ENCODE measurements around the gene ANO6.
"Not testable (repeated sequence)": the region's sequence is repeated elsewhere in the genome, so short reads cannot be mapped to it uniquely, and the experiment has no call there.

ANO6 gene, protein sequence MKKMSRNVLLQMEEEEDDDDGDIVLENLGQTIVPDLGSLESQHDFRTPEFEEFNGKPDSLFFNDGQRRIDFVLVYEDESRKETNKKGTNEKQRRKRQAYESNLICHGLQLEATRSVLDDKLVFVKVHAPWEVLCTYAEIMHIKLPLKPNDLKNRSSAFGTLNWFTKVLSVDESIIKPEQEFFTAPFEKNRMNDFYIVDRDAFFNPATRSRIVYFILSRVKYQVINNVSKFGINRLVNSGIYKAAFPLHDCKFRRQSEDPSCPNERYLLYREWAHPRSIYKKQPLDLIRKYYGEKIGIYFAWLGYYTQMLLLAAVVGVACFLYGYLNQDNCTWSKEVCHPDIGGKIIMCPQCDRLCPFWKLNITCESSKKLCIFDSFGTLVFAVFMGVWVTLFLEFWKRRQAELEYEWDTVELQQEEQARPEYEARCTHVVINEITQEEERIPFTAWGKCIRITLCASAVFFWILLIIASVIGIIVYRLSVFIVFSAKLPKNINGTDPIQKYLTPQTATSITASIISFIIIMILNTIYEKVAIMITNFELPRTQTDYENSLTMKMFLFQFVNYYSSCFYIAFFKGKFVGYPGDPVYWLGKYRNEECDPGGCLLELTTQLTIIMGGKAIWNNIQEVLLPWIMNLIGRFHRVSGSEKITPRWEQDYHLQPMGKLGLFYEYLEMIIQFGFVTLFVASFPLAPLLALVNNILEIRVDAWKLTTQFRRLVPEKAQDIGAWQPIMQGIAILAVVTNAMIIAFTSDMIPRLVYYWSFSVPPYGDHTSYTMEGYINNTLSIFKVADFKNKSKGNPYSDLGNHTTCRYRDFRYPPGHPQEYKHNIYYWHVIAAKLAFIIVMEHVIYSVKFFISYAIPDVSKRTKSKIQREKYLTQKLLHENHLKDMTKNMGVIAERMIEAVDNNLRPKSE

DNA sequence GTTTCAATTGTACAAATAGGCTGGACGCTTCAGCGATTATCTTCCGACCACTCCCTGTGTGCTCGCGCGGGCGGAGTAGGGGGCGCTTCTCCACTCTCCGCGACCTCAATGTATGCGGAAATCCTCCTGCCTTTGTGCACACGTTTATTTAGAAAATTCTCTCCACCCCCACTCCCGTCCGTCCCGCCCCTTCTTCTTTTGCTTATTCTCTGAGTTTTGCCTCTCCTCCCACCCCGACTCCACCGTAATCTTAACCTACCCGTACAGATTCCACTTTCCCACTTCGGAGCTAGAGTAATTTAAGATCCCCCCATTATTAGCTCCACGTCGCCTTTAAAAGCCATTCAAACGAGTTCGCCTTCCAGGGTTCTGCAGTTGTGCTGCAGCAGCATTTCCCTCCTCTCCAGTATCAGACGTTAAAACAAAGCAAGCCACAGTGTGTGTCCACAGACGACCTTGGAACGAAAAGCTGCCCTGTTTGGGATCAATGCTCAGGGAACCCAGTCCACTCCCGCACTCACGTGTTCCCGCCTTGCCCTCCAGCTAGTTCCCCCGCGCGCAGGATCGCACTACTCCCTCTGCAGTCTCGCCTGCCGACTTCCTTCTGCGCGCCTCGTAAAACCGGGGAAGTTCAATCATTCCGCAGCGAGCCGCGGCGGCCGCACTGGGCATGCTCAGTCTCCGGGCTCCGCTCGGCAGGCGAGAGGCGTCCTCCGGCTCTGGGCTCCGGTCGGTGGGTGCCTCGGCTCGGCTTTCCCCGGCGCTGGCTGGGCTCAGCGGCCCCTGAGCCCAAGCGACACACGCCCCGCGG lies at the start of gene ANO6:
TSS of gene ANO6 (plus strand) at position 677 of the 811 bp plus-strand sequence. CDS start 227 bp downstream, outside the sequence.
- DNase-seq (ENCODE audit: low read depth in 2 of 2), result peak; percentile 44 to 57

DNA sequence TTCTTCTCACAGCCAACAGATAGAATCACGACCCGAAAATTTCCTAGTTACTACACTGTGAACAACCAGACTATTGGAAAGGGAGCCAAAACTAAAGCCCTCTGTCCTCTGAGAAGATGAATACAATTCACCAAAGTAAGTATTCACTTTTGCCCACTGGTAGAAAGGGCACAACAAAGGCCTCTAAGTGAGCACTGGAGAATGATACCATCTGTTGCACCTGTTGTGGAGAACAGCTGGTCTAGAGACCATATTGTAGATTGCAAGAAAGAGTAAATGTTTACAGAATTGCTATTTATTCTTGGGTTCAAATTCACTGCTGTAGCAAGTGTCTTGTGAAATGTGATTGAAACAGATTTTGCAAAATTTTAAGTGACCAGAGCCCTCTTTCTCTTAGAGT lies 46.9 kb upstream of the ANO6 start:
- no peak for DNase-seq (ENCODE audit: low read depth in 2 of 2)

DNA sequence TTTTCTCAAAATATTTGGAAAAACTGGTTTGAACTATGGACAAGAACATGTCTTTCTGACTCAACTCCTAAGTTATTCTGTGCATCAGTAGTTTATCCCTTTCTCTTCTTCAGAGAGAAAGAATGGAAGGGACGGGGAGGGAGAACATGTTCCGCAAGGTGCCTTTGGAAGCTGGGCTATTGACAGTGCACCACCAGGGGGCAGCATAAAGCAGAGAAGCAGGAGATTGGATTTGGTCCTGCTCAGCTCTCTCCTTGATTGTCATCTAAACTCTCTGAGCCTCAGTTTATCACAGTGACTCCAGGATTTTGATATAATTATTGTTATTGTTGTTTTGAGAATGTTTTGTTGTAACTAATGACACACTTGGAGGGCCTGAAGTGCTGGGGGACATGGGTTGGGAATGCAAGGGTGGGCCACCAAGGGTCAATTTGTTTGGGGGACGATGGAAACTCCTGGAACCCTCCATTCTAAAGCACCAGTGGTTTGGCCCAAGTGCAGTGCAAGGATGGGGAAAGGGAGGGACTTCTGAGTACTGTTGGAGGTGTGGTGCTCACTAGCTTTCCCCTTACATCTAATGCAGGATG lies 45.3 kb upstream of the ANO6 start:
- peak; percentile 37 to 69 for DNase-seq (ENCODE audit: low read depth in 2 of 2)

DNA sequence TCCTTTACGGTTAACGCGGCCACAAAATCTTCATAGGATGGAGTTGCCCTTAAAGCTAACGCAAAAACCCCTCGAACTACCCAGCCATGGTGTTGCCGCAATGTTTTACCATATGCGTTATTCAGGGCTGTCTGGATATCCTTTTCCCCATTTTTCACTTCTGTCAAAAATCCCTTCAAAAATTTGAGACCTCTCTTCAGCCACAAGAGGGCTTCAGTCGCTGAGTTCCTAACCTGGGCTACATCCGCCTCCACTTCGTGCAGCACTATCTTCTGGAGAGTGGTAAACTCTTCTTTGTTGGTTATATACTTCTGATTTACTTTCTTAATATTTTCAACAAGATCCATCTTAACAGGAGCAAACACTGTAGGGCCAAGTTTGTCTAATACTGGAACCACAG lies 42.6 kb upstream of the ANO6 start:
- DNase-seq (ENCODE audit: low read depth in 2 of 2), result not testable (repeated sequence)

DNA sequence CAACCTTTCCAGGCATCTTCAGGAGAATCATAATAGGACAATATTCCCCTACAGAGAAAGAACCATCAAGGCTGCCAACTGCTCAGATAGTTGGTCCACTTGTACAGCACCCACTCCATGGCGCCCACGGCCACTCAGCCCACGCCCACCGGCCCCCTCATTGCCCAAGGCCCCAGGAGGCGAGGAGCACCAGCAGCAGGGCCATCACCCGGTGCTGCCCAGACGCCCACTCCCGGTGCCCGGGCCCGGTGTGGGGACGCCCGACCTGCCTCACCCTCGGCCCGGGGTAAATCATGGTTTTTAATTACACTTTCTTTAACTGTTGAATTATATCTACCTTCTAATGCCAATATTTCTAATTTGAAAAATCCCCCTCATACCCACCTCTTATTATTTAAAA lies 41.3 kb upstream of the ANO6 start:
- no peak for DNase-seq (ENCODE audit: low read depth in 2 of 2)

DNA sequence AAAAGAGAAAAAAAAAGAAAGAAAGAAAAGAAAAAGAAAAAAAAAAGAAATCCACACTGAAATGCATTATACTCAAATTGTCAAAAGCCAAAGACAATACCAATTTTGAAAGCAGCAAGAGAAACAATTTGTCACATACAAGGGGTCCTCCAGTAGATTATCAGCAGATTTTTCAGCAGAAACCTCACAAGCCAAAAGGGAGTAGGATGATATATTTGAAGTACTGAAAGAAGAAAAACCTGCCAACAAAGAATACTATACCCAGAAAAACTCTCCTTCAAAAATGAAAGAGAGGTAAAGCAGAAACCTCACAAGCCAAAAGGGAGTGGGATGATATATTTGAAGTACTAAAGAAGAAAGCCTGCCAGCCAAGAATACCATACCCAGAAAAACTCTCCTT lies 37.1 kb upstream of the ANO6 start:
- no peak for DNase-seq (ENCODE audit: low read depth in 2 of 2)

DNA sequence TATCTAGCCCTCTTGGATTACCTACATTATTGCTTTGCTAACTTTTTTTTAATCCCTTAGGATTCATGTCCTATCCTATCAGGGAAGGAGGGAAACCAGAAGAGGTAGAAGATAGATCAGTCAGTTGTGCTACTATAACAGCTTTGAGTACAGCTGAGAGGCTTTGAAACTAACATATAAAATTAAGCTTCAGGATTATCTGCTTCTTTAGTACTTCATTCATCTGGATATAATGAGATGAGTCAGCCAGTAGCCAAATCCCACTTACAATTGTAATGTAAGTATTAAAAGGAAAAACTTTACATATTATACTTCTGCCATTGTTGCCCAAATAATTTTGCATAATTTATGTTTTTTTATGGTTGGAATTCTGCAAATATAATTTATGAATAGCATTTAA lies 33.4 kb upstream of the ANO6 start:
- DNase-seq (ENCODE audit: low read depth in 2 of 2), result no peak

DNA sequence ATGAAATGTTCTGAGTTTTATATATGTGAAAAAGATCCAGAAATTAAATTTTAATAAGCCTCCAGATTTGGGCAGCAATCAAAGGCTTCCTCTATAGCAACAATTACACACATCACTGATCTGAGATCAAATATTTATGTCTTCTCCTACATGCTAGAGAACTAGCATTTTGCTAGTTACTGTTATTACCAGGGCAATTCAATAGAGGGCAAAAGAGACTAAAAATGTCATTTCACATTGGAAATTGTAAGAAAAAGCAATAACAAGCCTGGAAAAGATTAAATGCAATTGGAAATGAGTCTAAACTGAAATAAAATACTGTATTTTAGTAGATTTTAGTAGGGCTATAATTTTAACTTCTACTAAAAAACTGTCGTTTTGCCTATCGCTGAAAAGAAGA lies 32.6 kb upstream of the ANO6 start:
- no peak for DNase-seq (ENCODE audit: low read depth in 2 of 2)

DNA sequence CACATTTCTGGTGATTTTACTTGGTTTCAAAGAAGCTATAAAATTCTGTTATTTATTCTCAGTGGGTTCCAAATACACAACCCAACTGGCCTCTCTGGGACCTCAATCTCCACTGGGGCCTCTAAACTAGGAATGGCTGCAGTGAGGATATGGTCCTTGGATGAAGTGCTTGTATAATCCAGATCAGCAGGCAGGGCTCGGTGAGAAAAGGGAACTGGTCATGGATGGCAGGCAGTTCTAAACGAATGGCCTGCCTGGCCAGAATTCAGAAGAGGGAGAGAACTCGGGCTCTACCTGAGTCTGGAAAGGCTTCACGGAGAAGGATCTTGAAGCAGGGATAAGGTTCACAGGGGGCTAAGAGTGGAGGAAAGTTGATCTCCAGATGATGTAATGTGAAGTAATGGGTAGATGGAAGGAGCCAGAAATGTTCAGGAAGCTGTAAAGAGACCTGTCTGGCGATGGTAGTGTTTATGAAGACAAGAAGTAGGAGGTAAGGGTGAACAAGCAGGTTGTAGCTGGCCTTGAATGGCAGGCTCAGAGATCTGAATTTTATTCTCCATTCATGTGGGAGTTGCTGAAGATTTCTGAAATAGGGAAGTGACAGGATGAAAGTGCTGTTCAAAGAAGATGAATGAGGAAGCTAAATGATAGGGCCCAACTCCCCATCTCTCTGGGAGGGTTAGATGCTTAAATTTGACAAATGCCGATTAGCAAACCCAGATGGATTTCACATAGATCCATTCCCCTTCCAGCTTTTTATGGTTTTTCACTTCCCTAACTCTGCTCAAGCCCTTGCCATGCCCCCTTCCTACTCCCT lies 31.5 kb upstream of the ANO6 start:
- DNase-seq (ENCODE audit: low read depth in 2 of 2), result no peak

DNA sequence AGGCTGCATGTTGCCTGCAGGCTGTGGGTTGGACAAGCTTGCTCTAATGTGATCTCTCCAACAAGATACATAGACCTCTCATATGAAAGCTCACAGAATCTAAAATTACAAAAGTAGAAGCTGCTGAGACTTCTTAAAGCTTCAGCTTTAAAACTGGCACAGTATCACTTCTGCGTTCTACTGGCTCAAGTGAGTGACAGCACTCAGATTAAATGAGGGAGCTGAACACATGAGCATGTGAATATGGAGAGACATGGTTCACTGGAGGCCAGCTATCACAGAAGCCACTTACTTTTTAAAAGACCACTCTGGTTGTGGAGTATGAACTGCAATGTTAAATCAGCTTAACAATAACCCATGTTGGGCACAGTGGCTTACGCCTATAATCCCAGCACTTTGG lies 29.1 kb upstream of the ANO6 start:
- DNase-seq (ENCODE audit: low read depth in 2 of 2), result no peak

DNA sequence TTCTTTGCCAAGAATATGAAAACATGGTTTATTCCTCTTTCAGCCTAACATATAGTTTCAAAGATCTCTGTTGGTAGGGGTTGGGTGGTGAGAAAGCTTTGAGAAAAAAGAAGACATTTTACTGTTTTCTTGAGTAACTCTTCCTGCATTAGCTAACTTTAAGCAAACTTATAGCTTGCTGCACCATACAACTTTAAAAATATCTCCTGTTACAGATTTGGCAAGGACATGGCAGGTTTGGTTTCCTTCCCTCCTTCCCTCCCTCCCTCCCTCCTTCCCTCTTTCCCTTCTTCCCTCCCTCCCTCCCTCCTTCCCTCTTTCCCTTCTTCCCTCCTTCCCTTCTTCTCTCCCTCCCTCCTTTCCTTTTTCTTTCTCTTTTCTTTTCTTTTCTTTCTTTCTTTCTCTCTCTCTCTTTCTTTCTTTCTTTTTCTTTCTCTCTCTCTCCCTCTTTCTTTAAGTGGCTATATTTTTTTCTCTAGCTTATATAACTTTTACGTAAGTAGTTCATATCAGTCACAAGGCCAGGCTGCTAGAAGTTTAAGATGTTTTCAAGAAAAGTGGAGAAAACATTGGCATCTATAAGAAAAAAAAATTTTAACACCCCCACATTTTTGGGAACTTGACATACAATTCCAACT lies 26.0 kb upstream of the ANO6 start:
- no peak for DNase-seq (ENCODE audit: low read depth in 2 of 2)

DNA sequence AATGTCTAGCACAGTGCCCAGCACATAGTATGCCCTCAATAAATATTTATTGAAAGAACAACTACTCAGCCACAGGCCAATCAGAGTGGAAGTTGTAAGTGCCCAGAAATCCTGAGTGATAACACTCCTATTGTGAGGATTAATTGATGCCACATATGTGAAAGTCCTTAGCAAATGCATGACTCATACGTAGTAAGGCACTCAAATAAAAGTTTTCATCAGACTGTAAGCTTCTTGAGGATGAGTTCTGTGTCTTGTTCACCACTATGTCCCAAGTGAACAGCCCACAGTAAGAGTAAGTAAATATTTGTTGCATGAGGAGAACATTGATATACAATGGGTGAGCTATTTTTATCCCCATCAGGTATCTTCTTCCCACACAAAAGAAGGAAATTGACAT lies 24.7 kb upstream of the ANO6 start:
- DNase-seq (ENCODE audit: low read depth in 2 of 2), result no peak

DNA sequence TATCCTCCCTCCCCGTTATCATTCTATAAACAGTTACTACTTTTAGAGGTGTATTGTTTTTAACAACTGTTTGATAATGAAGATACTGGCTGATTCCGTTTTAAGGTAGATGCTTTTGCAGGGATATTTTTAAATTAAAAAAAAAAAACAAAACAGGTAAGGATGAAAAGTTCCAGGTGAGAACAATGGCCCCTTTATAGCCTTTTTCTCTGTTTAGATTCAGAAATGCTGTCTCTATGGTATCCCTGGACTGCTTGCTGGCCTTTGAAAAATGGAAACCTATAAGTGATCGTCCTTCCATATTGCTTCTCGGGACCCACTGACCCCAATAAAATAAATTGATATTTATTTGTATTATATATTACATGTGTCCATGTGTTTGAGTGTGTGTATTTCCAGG lies 23.2 kb upstream of the ANO6 start:
- no peak for DNase-seq (ENCODE audit: low read depth in 2 of 2)

DNA sequence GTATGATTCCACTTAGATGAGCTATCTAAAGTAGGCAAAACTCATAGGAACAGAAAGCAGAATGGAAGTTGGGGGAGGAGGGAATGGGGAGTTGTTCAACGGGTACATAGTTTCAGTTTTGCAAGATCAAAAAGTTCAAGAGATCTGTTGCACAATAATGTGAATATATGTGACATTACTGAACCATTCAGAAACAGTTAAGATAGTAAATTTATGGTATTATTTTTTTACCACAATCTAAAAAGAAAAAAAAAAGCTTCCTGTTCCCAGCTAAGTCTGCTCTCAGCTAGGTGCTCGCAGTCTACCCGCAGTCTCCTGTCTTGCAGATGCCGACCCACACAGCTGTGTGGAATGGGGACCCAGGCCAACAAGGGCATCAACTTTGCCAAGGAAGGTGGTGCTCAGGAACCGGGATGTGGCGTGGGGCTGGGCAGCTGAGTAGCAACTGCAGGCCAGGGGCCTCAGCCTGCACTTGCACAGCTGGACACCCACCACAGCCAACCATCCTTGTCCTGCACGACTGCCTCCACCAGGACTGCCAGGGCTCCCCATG lies 15.3 kb upstream of the ANO6 start:
- DNase-seq (ENCODE audit: low read depth in 2 of 2), result no peak

DNA sequence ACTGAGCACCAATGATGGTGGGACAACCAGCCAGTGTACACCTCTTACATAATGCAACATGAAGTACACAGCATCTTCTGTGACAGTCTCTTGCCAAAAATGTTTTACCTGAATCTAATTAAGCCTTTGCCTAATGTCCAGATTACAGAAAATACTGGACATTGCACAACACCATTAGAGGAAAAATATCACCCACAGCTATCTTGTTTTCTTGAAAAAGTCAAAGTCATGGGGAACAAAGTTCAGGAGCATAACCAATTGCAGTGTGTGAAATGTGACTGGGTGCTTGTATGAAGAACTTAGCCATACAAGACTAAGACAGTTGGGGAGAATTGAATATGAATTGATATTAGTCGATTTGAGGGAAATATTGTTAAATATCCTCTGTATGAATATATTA lies 12.1 kb upstream of the ANO6 start:
- DNase-seq (ENCODE audit: low read depth in 2 of 2), result no peak

DNA sequence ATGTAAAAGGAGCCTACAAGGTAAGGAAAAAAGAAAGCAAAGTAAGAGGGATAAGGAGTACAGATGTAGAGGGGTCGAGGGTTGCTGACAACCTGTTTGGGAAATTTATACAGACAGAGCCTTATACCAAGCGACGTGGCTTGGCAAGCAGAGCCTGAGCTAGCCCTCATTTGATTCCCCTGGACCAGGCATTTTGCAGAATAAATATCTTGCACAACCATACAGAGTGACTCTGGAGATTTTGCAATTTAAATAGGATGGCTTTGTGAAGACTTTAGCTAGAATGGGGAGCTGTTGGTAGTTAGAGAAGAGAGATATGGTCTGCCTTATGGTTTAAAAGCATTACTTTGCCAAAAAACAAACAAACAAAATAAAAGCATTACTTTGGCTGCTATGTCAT lies 11.1 kb upstream of the ANO6 start:
- no peak for DNase-seq (ENCODE audit: low read depth in 2 of 2)

DNA sequence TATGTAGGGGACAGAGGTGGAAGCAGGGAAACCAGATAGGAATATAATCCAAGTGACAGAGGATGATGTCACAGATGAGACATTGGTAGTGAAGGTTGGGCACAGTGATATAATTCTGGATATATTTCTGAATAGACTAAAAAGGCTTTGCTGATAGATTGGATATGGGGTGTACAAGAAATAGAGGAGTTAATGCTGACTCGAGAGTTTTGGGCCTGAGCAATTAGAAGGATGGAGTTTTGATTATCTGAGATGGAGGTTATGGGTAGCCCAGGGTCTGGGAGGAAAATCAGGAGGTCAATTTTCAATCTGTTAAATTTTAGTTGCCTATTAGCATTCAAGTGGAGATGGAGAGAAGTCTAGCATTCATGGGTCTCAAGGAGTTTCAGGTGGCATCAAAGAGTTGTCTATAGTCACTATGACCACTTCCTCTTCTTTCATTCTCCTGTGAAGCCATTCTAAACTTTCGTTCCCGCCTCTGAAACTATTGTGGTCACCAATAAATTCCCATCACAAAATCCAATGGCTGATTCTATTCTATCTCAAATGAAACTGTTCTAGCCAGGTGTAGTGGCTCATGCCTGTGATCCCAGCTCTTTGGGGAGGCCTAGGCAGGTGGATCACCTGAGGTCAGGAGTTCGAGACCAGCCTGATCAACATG lies 10.6 kb upstream of the ANO6 start:
- DNase-seq (ENCODE audit: low read depth in 2 of 2), result no peak

DNA sequence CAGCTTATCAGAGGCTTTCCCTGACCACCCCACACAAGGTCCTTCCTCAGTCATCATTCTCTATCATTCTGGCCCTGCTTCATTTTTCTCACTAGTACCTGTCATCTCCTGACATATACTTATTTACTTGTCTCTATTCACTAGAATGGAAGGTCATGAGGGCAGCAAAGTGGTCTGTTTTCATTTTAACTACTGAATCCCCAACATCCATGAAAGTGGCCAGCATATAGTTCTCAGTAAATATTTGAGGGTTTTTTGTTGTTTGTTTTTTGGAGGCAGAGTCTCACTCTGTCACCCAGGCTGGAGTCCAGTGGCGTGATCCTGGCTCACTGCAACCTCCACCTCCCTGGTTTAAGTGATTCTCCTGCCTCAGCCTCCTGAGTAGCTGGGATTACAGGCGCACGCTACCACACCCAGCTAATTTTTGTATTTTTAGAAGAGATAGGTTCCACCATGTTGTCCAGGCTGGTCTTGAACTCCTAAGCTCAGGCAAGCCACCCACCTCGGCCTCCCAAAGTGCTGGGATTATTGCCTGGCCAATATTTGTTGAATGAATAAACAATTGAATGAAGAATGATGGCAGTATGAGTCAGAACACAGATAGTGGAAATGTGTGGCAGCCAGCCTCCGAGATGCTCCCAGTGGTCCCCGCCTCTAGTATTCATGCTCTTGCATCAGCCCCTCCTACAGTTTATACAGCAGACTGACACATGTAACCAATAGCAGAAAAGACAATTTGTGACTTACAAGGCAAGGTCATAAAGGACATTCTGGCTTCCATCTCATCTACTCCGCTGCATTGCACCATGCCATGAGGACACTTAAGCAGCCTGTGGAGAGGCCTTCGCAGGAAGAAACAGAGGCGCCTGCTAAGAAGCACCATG lies 7.0 kb upstream of the ANO6 start:
- DNase-seq (ENCODE audit: low read depth in 2 of 2), result no peak
